Upper lobe of left lung (tissue), 6 donors: ENCODE data around the gene GNG2. TPM values are rescaled to one million over a fixed set of nuclear protein-coding genes. Genes with fewer than 3 reads are reported as not detected.

ENCODE experiments used
- ATAC-seq, 2 donors: fragments of 200-7000 bp; cut with Tn5 transposase; one replicate each; pipeline ENCODE4 v1.9.1; 2022; ENCODE audit warnings: mild to moderate bottlenecking in 2 of 2, moderate library complexity in 2 of 2; ENCODE audit not compliant: low FRiP score in 2 of 2
- DNase-seq, 2 donors: peaks; one replicate each; pipeline ENCODE4 v3.0.0-alpha.2; 2019 to 2020
- H3K27ac ChIP-seq, 4 donors: fragments of 200-600 bp; sonication (generic); one replicate each; pipeline ENCODE4 v1.5.1; 2016 to 2019
- H3K27me3 ChIP-seq, 4 donors: fragments of 200-600 bp; sonication (generic); one replicate each; pipeline ENCODE4 v1.5.1; 2017 to 2019
- H3K36me3 ChIP-seq, 4 donors: fragments of 200-600 bp; sonication (generic); one replicate each; pipeline ENCODE4 v1.5.1; 2016 to 2019
- H3K4me1 ChIP-seq, 4 donors: fragments of 200-600 bp; sonication (generic); one replicate each; pipeline ENCODE4 v1.5.1; 2018 to 2019
- H3K4me3 ChIP-seq, 4 donors: fragments of 200-600 bp; sonication (generic); one replicate each; pipeline ENCODE4 v1.5.1; 2017 to 2019; ENCODE audit warnings: mild to moderate bottlenecking in 2 of 4, moderate library complexity in 1 of 4
- H3K9me3 ChIP-seq, 4 donors: fragments of 200-600 bp; sonication (generic); one replicate each; pipeline ENCODE4 v1.5.1; 2018 to 2019
- CTCF ChIP-seq, 6 experiments: fragments of 450-650 bp in 4 of 6; fragments of 200-600 bp in 2 of 6; sonication (generic) in 2 of 6; IDR thresholded peaks; one replicate each; pipeline ENCODE4 v1.5.1; 2016 to 2019; ENCODE audit warnings: antibody characterized with exemption in 6 of 6
- EP300 ChIP-seq, 4 donors: sonication (generic); formaldehyde crosslinking; IDR thresholded peaks; one replicate each; pipeline ENCODE4 v1.5.1; 2017; ENCODE audit warnings: antibody characterized with exemption in 4 of 4, control low read depth in 2 of 4
- POLR2A ChIP-seq, 4 donors: fragments of 450-650 bp; IDR thresholded peaks; one replicate each; pipeline ENCODE4 v1.5.1; 2016 to 2017; ENCODE audit warnings: antibody characterized with exemption in 4 of 4, mild to moderate bottlenecking in 2 of 4
- POLR2AphosphoS5 ChIP-seq, 2 donors: sonication (generic); formaldehyde crosslinking; IDR thresholded peaks; one replicate each; pipeline ENCODE4 v1.5.1; 2017; ENCODE audit warnings: antibody characterized with exemption in 2 of 2
- WGBS, 2 donors: methylation state at CpG; one replicate each; pipeline ENCODE4 v1.1.5; 2017 to 2018; 5-methylcytosine and 5-hydroxymethylcytosine counted together
- total RNA-seq, 6 donors: library from RNA; depleted of rRNA in 4 of 6; stranded (reverse); fragments of >200 nt in 4 of 6; gene quantifications; one replicate each; pipeline versions ENCODE4 v1.1.0 to v1.2.1, GENCODE V29; 2016 to 2021
- donor health status: DM: no; HTN: no; CAD: no; lungs with moderate emphysema.
- donor health status: DM: no; HTN: yes; CAD: no; lungs with severe emphysema.

Gene GNG2
- 10 to 100 TPM in 3 of 6 donors, 1 to 10 TPM in 3; 4.2 to 29.0 (median 10.1) TPM for total RNA-seq

GRCh38 chr14:51860164-51860824, at the start of gene GNG2:
Gene GNG2 (plus strand): TSS chr14:51860612. CDS start chr14:51950679, 90,067 bp downstream.
- DNase-seq (peak; percentile 88 to 93), ATAC-seq (peak; percentile 94 to 99)
- no peaks in the 10 kb centered on the region for H3K9me3 ChIP-seq
- H3K4me1 ChIP-seq: peaks cover 0 to 34% (median 5%) of the 10 kb centered on the region in 4 donors
- peak within 1 kb of the TSS; percentile 12 to 50 (median 40) for H3K4me3 ChIP-seq
- TF ChIP-seq EP300 (IDR thresholded peaks at IDR 0.05) (no peak), POLR2A (IDR thresholded peaks at IDR 0.05) (peak in 3 of 4 donors; percentile 40 to 80 (median 60)), POLR2AphosphoS5 (IDR thresholded peaks at IDR 0.05) (peak in 1 of 2 donors; percentile 71)
- WGBS, 2 donors: 5 to 7% methylated on average over 19 to 22 of the region's 22 CpGs
- H3K27ac ChIP-seq: peak within 1 kb of the TSS; percentile 35 to 79 (median 66)
- H3K36me3 ChIP-seq: no peaks in the 10 kb centered on the region
- H3K27me3 ChIP-seq: no peaks in the 10 kb centered on the region

GRCh38 chr14:51811706-51812105, 48.7 kb upstream of the GNG2 start:
- H3K27ac ChIP-seq: no peak overlapping the region
- TF ChIP-seq EP300 (IDR thresholded peaks at IDR 0.05): no peak
- no peak for TF ChIP-seq POLR2A (IDR thresholded peaks at IDR 0.05)
- no peak for TF ChIP-seq CTCF (IDR thresholded peaks at IDR 0.05)
- no peak for TF ChIP-seq POLR2AphosphoS5 (IDR thresholded peaks at IDR 0.05)
- no peak for DNase-seq

GRCh38 chr14:51816031-51816430, 44.4 kb upstream of the GNG2 start:
- Histone ChIP-seq H3K4me3 (no peak overlapping the region), H3K9me3 (no peaks in the 10 kb centered on the region), H3K4me1 (no peaks in the 10 kb centered on the region), H3K36me3 (no peaks in the 10 kb centered on the region), H3K27ac (no peak overlapping the region), H3K27me3 (no peaks in the 10 kb centered on the region)
- DNase-seq: peak in 1 of 2 donors; percentile 9
- TF ChIP-seq POLR2A (IDR thresholded peaks at IDR 0.05): no peak
- TF ChIP-seq CTCF (IDR thresholded peaks at IDR 0.05): no peak
- no peak for TF ChIP-seq POLR2AphosphoS5 (IDR thresholded peaks at IDR 0.05)
- no peak for TF ChIP-seq EP300 (IDR thresholded peaks at IDR 0.05)
- 69 to 78% methylated on average over 13 of the region's 15 CpGs for WGBS, 2 donors
- ATAC-seq: peak in 1 of 2 donors; percentile 34

More at GRCh38 chr14:51811706-51812105, 48.7 kb upstream of the GNG2 start:
- H3K4me3 ChIP-seq: no peak overlapping the region
- no peaks in the 10 kb centered on the region for H3K9me3 ChIP-seq
- H3K27me3 ChIP-seq: no peaks in the 10 kb centered on the region
- H3K4me1 ChIP-seq: no peaks in the 10 kb centered on the region
- ATAC-seq: no peak
- H3K36me3 ChIP-seq: no peaks in the 10 kb centered on the region

- Histone ChIP-seq H3K36me3 (no peaks in the 10 kb centered on the region), H3K9me3 (no peaks in the 10 kb centered on the region), H3K4me3 (no peak overlapping the region), H3K27ac (no peak overlapping the region), H3K27me3 (no peaks in the 10 kb centered on the region), H3K4me1 (no peaks in the 10 kb centered on the region)
- 88 to 91% methylated on average over 2 of the region's 2 CpGs for WGBS, 2 donors
- ATAC-seq (no peak), DNase-seq (no peak)
- TF ChIP-seq EP300 (IDR thresholded peaks at IDR 0.05) (no peak), CTCF (IDR thresholded peaks at IDR 0.05) (no peak), POLR2AphosphoS5 (IDR thresholded peaks at IDR 0.05) (no peak), POLR2A (IDR thresholded peaks at IDR 0.05) (no peak)
Measured at GRCh38 chr14:51817326-51817725, 43.1 kb upstream of the GNG2 start.

- Histone ChIP-seq H3K9me3 (no peaks in the 10 kb centered on the region), H3K4me1 (no peaks in the 10 kb centered on the region), H3K4me3 (no peak overlapping the region), H3K36me3 (no peaks in the 10 kb centered on the region), H3K27me3 (no peaks in the 10 kb centered on the region), H3K27ac (no peak overlapping the region)
- ATAC-seq: peak in 1 of 2 donors; percentile 46
- no peak for DNase-seq
- 83 to 87% methylated on average over 9 of the region's 9 CpGs for WGBS, 2 donors
- TF ChIP-seq CTCF (IDR thresholded peaks at IDR 0.05): no peak
- no peak for TF ChIP-seq EP300 (IDR thresholded peaks at IDR 0.05)
- no peak for TF ChIP-seq POLR2AphosphoS5 (IDR thresholded peaks at IDR 0.05)
- no peak for TF ChIP-seq POLR2A (IDR thresholded peaks at IDR 0.05)
Measured at GRCh38 chr14:51818748-51819380, 41.5 kb upstream of the GNG2 start.
